OCI-M2 (cell line): Measurements from ENCODE around the gene KCNE1.
"Not testable (repeated sequence)": the region's sequence is repeated elsewhere in the genome, so short reads cannot be mapped to it uniquely, and the experiment has no call there.

Experiments
- DNase-seq: peaks from one replicate; lab custom pipeline; 2025; ENCODE audit not compliant: unreplicated experiment; lab: John Stamatoyannopoulos, UW

Gene KCNE1

GRCh38 chr21:34514576-34515115 is 2.6 kb upstream of the KCNE1 start:
- DNase-seq = no peak

- DNase-seq = no peak
Observed at GRCh38 chr21:34513129-34513675, 1.2 kb upstream of the KCNE1 start.

GRCh38 chr21:34511181-34511580 is 829 bp downstream of the KCNE1 start:
- no peak for DNase-seq

DNA sequence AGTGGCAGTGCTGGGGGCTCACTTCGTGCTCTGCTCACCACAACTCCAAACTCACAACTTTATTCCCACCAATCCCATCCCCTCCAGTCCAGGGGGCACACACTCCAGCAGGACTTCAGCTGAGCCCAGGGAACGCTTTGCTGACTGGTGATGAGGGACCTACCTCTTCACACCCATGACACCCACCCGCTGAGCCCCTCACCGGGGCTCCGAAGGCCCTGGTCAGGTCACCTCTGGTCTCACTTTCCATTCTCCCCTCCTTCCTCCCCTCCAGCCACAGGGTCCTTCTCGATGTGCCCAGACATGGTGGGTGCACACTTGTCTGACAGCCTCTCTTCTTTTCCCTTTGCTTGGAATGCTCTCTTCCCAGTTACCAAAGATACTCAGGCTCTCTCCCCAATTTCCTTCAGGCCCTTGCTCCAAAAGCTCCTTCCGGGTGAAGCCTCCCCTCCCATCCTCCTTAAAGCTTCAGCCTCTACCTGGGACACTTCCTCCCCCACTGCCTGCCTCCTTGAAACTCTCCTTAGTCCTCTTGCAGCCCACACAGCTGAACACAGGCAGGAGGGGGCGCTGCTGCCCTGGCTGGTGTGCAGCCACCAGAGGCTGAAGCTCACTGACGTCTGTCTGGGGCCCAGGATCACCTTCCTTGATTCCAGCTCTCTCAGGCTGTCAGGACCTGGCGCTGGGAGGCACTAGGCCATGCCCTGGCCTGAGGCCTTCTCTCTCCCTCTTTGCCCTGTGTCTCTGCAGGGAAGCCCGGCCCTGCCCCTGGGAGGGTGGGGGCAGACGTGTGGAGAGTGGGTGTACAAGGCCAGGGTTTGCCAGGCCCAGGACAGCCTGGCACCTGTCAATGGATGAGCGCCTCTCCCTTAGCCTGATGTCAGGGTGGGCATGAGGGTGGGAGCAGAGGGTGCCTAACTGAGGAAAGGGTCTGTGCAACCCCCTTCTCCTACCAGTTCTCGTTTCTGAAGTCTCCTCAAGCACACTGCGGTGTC is 1.6 kb downstream of the KCNE1 start:
- DNase-seq = no peak

- DNase-seq = no peak
Observed at GRCh38 chr21:34509151-34509550, 2.9 kb downstream of the KCNE1 start.

DNA sequence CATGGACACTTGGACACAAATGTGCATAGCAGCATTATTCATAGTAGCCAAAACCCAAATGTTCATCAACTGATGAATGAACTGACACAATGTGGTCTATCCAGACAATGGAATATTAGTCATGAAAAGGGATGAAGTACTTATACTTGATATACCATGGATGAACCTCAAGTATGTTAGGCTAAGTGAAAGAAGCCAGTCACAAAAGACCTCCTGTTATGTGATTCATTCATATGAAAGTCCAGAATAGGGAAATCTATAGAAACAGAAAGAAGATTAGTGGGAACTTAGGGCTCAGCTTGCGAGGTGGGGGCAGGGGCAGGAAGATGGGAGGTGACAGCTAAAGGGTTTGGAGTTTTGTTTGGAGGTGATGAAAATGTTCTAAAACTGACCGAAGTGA is 7.4 kb downstream of the KCNE1 start:
- DNase-seq = no peak

DNA sequence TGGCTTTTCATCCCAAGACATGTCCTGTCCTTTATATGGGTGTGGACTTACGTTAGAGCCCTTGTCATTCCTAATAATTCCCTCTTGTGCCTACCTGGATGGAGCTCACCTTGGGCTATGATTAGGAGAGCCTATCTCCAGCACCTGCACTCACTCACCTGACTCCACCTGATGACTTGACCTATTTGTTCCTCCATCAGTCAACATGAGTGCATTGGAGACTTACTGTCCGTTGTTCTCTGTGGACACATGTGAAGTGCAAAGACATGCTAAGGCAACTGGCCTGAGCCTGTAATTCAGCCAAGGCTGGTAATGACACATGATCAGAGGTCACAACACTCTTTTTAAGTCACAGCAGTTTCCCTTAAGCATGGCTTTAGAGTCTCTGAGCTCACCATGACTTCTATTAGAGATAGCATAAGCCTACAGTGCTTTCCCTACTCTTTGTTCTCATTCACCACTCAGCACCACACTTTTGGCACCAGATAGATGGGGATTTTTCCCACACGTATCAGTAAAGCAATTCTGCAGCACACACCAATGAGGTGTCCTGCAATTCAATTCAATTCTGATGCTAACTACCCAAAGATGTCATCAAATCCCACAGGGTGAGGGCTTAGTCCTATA is 9.4 kb downstream of the KCNE1 start:
- DNase-seq = no peak

DNA sequence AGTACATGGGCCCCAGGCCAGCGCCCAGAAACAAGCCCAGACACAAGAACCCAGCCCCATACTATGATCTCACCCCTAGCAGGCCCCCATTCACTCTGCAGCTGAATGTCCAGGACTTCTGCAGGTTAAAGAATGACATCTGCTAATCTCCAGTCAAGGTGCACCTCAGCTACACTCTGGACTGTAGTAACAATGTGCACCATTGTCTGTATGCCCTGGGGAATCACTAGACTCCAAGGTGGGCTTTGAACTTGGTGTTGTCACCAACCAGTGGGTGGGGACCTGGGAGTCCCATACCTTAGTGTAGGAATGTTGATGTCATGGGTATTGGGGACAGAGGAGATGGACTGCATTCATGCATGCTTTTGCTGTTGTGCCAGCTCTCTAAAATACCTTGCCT is 10.3 kb downstream of the KCNE1 start:
- no peak for DNase-seq

GRCh38 chr21:34500191-34500590 is 11.8 kb downstream of the KCNE1 start:
- no peak for DNase-seq

GRCh38 chr21:34499116-34499515 is 12.9 kb downstream of the KCNE1 start:
- DNase-seq = no peak

GRCh38 chr21:34498623-34499022 is 13.4 kb downstream of the KCNE1 start:
- DNase-seq = no peak

- not testable (repeated sequence) for DNase-seq
Observed at GRCh38 chr21:34483854-34484253, 28.2 kb downstream of the KCNE1 start.

- DNase-seq = not testable (repeated sequence)
Observed at GRCh38 chr21:34483435-34483834, 28.6 kb downstream of the KCNE1 start.

DNA sequence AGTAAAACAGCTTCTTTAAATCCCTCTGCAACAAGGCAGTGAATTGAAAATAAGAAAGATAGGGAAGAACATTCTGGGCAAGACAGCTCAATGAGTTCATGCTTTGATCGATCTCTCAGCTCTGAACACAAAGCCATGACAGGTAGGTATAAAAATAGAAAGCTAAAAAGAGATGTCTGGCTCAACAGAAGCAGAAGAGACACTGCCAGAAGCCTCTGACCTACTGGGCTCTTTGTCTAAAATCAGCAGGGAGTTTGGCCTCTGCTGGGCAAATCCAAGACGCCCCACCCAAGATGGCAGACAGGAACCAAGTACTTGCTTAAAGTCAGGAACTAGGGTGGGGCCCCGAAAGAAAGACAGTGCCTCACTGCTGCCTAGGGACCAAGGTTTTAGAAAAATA is 44.7 kb downstream of the KCNE1 start:
- DNase-seq = not testable (repeated sequence)

GRCh38 chr21:34459426-34459825 is 52.6 kb downstream of the KCNE1 start:
- DNase-seq = not testable (repeated sequence)

- DNase-seq = not testable (repeated sequence)
Observed at GRCh38 chr21:34458266-34458665, 53.7 kb downstream of the KCNE1 start.

- DNase-seq = not testable (repeated sequence)
Observed at GRCh38 chr21:34456180-34456579, 55.8 kb downstream of the KCNE1 start.

DNA sequence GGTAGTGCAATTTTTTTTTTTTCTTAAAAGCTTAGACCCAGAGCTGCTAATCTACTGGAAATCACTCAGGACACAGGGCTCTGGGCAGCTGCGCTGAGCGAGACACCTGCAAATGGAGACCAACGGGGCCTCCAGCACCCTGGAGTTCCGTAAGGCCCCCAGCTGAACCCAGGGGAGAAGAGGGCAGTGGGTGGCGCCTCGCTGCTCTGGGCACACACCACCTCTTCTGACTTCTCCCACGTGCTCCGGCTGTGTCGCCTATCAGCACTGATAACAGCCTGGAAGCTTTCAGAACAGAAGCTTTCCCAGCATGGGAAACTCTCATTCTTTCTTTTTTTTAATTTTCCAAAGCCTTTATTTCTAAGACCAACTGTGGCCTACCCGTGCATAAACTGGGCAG is 56.4 kb downstream of the KCNE1 start:
- DNase-seq = not testable (repeated sequence)

DNA sequence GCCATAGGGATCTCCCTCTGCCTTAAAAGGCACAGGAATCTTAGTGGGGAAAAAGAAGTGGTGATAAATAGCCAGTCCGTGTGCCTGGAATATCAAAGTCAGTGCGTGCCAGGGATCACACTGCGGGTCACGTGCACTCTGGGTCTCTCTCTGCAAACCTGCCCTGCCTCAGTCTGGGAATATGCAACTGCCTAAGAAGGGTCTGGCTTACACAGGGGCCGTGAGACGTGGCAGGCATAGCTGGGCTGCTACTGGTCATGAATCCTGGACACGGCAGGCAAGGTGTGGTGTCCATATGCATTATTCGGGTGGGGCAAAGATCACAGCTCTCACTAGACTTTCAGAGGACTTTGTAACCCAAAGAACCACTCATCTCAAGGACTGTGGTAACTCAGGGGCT is 65.0 kb downstream of the KCNE1 start:
- not testable (repeated sequence) for DNase-seq

DNA sequence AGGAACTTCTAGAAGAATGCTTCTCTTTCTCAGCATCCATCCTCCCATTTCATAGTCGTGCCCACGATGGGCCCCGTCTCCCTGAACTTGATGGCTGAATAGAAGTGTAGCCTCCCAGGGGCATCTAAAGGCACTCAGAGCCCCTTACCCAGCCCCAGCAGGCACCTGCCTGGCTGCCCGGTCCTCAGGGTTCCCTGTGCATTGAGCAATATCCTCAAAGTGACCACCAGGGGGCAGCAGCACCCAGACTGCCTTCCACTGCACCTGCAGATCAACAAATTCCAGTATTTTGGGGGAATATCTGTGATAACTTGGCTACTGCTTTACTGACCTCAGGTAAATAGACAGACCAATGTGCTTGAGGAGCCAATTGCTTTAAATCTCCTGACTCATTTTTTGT is 68.5 kb downstream of the KCNE1 start:
- not testable (repeated sequence) for DNase-seq

DNA sequence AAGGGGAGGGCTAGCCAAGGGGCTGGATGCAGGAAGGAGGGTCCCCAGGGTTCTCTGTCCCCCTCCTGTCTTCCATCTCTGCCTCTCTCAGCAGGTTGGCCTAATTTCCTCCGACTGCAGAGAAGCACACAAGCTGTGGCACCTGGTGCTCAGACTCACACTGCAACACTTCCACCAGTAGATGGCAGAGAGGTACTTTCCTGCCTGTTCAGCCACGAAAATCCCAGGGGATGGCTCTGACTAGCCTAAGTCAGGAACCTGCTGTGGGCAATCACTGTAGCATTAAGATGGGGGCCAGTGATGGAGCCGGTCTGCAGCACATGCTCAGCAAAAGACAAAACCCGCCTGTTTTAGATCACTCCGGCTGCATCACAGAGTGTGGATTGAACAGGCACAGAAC is 82.3 kb downstream of the KCNE1 start:
- not testable (repeated sequence) for DNase-seq

DNA sequence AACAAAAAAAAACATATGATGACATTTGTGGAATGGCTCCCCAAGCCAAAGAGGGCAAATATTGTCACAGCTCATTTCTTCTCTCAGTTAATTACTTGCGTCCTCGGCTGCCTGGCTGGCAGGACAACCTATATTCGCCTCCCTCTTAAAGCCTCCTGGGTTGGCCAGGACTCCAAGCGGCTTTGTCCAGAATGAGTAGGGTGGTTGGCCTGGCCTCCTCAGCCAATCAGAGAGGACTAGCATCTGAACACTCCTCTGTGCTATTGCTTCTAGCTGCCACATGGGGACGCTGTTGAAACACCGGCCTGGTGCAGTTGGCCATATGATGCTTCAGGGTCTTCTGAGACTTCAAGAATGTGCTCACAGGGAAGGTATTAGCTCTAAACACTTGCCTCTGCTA is 83.6 kb downstream of the KCNE1 start:
- not testable (repeated sequence) for DNase-seq
